H1 (cell line): Measurements from ENCODE around the gene R3HDM2.

ENCODE experiments used
- CBX5 ChIP-seq: fragments of 300-800, 300-1000 bp; sonication (generic); IDR thresholded peaks from 2 replicates; pipeline ENCODE4 v1.7.1; 2016; ENCODE audit warnings: antibody characterized with exemption, low read length, low read depth
- CEBPB ChIP-seq: IDR thresholded peaks from 2 replicates; pipeline ENCODE4 v1.6.1; 2012; ENCODE audit warnings: low read depth, low read length
- JUN ChIP-seq: IDR thresholded peaks from 2 replicates; pipeline ENCODE4 v1.6.1; 2011; ENCODE audit warnings: low read depth, mild to moderate bottlenecking, improper control_type of control experiment, low read length
- POLR2A ChIP-seq, 2 experiments: IDR thresholded peaks; 1 replicate in 1 of 2; 2 replicates in 1 of 2; pipeline ENCODE4 v1.6.1; 2011; ENCODE audit warnings: low read depth in 2 of 2, low read length in 2 of 2, mild to moderate bottlenecking in 2 of 2; ENCODE audit errors: control extremely low read depth in 1 of 2
- POLR2AphosphoS5 ChIP-seq: IDR thresholded peaks from 2 replicates; pipeline ENCODE4 v1.6.1; 2011; ENCODE audit warnings: low read depth, low read length
- RAD21 ChIP-seq, 2 experiments: IDR thresholded peaks in 1 of 2; conservative IDR thresholded peaks in 1 of 2; 2 replicates each; pipeline ENCODE4 v1.6.1; 2011; ENCODE audit warnings: low read depth in 2 of 2, low read length in 2 of 2, improper control_type of control experiment in 1 of 2, inconsistent platforms in 1 of 2, mild to moderate bottlenecking in 1 of 2, moderate library complexity in 1 of 2
- TF ChIP-seq, protein P1 (sequence below), 3 experiments: IDR thresholded peaks; 1 replicate in 2 of 3; 2 replicates in 1 of 3; pipeline versions ENCODE4 v1.5.1 to v1.6.1; 2011; ENCODE audit warnings: low read length in 3 of 3, mild to moderate bottlenecking in 3 of 3, inconsistent platforms in 2 of 3, low read depth in 1 of 3, moderate library complexity in 1 of 3; ENCODE audit not compliant: insufficient read depth in 1 of 3; ENCODE audit errors: control extremely low read depth in 1 of 3
- TF ChIP-seq, protein P2 (sequence below): IDR thresholded peaks from 2 replicates; pipeline ENCODE4 v1.6.1; 2012; ENCODE audit warnings: inconsistent platforms

DNA sequence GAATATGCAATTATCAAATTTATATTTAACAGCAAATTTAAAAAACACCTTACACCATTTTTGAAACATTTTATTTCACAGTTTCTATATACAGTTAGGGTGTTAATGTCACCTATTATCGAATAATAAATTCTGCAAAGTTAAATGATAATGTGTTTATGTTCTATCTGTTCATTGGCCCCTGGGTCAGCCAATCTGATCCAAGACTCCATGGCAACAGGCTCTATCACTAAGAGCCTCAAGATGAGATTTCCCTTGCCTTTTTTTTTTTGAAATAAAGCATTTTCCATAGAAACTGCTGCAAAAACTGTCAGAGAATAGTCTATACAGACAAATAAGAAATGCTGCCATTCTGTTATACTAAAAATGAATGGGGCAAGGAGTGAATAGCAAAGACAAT, 96.6 kb downstream of the R3HDM2 start:
- TF ChIP-seq, protein P1, sequence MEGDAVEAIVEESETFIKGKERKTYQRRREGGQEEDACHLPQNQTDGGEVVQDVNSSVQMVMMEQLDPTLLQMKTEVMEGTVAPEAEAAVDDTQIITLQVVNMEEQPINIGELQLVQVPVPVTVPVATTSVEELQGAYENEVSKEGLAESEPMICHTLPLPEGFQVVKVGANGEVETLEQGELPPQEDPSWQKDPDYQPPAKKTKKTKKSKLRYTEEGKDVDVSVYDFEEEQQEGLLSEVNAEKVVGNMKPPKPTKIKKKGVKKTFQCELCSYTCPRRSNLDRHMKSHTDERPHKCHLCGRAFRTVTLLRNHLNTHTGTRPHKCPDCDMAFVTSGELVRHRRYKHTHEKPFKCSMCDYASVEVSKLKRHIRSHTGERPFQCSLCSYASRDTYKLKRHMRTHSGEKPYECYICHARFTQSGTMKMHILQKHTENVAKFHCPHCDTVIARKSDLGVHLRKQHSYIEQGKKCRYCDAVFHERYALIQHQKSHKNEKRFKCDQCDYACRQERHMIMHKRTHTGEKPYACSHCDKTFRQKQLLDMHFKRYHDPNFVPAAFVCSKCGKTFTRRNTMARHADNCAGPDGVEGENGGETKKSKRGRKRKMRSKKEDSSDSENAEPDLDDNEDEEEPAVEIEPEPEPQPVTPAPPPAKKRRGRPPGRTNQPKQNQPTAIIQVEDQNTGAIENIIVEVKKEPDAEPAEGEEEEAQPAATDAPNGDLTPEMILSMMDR (IDR thresholded peaks at IDR 0.05; ENCODE audit: control extremely low read depth in 1 of 3, insufficient read depth in 1 of 3, low read depth in 1 of 3, low read length in 3 of 3): no peak
- TF ChIP-seq POLR2AphosphoS5 (no peak), CEBPB (no peak), CBX5 (no peak), POLR2A (IDR thresholded peaks at IDR 0.05; ENCODE audit: control extremely low read depth in 1 of 2, low read depth in 2 of 2, low read length in 2 of 2) (no peak), JUN (no peak), RAD21 (IDR thresholded peaks at IDR 0.05 in 1 of 2, conservative IDR thresholded peaks at IDR 0.05 in 1 of 2; ENCODE audit: low read depth in 2 of 2, low read length in 2 of 2) (no peak)
- TF ChIP-seq, protein P2, sequence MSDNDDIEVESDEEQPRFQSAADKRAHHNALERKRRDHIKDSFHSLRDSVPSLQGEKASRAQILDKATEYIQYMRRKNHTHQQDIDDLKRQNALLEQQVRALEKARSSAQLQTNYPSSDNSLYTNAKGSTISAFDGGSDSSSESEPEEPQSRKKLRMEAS: no peak
